SK-N-MC (cell line): ENCODE results near the gene GRM2.

Experiments
- EZH2 ChIP-seq: fragments of 200-600 bp; sonication (generic); IDR thresholded peaks from one replicate; pipeline ENCODE4 v1.6.1; 2017; ENCODE audit warnings: antibody characterized with exemption
- FOXP2 ChIP-seq: optimal IDR thresholded peaks from 2 replicates; pipeline ENCODE3; 2011; ENCODE audit warnings: mild to moderate bottlenecking, moderate library complexity; ENCODE audit not compliant: insufficient read depth; ENCODE audit errors: extremely low read length, control extremely low read depth
- POLR2AphosphoS5 ChIP-seq: IDR thresholded peaks from 2 replicates; pipeline ENCODE4 v1.6.1; 2012; ENCODE audit warnings: mild to moderate bottlenecking, low read depth, low read length, borderline replicate concordance

- TF ChIP-seq POLR2AphosphoS5 (no peak), EZH2 (no peak), FOXP2 (no peak)
These were observed 18.7 kb upstream of the GRM2 start for GRCh38 chr3:51688206-51688600.
